H1 (cell line): ENCODE data around the gene GOLGA1. TPM values are rescaled to one million over a fixed set of nuclear protein-coding genes. Genes with fewer than 3 reads are reported as not detected.

Experiments used
- ATF3 ChIP-seq: IDR thresholded peaks from 2 replicates; pipeline ENCODE4 v1.6.1; 2011; ENCODE audit warnings: low read depth, mild to moderate bottlenecking, low read length; ENCODE audit not compliant: insufficient read depth
- CREB1 ChIP-seq: IDR thresholded peaks from 2 replicates; pipeline ENCODE4 v1.6.1; 2012; ENCODE audit warnings: inconsistent platforms
- GABPA ChIP-seq: IDR thresholded peaks from 2 replicates; pipeline ENCODE4 v1.6.1; 2011; ENCODE audit warnings: mild to moderate bottlenecking, low read length, moderate library complexity, borderline replicate concordance; ENCODE audit not compliant: insufficient read depth
- HDAC2 ChIP-seq, 2 experiments: fragments of 300-600 bp in 1 of 2; sonication (generic) in 1 of 2; IDR thresholded peaks; 2 replicates each; pipeline ENCODE4 v1.6.1; 2011 to 2012; ENCODE audit warnings: low read depth in 2 of 2, low read length in 2 of 2, mild to moderate bottlenecking in 2 of 2, moderate library complexity in 2 of 2, borderline replicate concordance in 1 of 2, inconsistent platforms in 1 of 2
- NANOG ChIP-seq: IDR thresholded peaks from 2 replicates; pipeline ENCODE4 v1.6.1; 2011; ENCODE audit warnings: low read length, low read depth, mild to moderate bottlenecking, inconsistent platforms; ENCODE audit not compliant: insufficient read depth, poor library complexity, severe bottlenecking
- POLR2A ChIP-seq, 2 experiments: IDR thresholded peaks; 1 replicate in 1 of 2; 2 replicates in 1 of 2; pipeline ENCODE4 v1.6.1; 2011; ENCODE audit warnings: low read depth in 2 of 2, low read length in 2 of 2, mild to moderate bottlenecking in 2 of 2; ENCODE audit errors: control extremely low read depth in 1 of 2
- POLR2AphosphoS5 ChIP-seq: IDR thresholded peaks from 2 replicates; pipeline ENCODE4 v1.6.1; 2011; ENCODE audit warnings: low read depth, low read length
- RBBP5 ChIP-seq: IDR thresholded peaks from 2 replicates; pipeline ENCODE4 v1.7.1; 2012; ENCODE audit warnings: low read depth, mild to moderate bottlenecking, inconsistent platforms, low read length, moderate library complexity, borderline replicate concordance
- RXRA ChIP-seq: IDR thresholded peaks from 2 replicates; pipeline ENCODE4 v1.6.1; 2011; ENCODE audit warnings: low read depth, mild to moderate bottlenecking, low read length, moderate library complexity; ENCODE audit not compliant: insufficient read depth
- SUZ12 ChIP-seq: fragments of 200-600 bp; sonication (generic); IDR thresholded peaks from 2 replicates; pipeline ENCODE4 v1.6.1; 2012; ENCODE audit warnings: mild to moderate bottlenecking, inconsistent platforms, low read length, moderate library complexity, mixed read lengths
- YY1 ChIP-seq: IDR thresholded peaks from 2 replicates; pipeline ENCODE4 v1.6.1; 2011; ENCODE audit warnings: low read depth, mild to moderate bottlenecking, low read length
- polyA plus RNA-seq, 7 experiments: library from polyadenylated mRNA; depleted of rRNA in 3 of 7; stranded (reverse) in 5 of 7; unstranded in 2 of 7; fragments of >200 nt in 5 of 7; fragments of 200-250 nt in 2 of 7; gene quantifications; 1 replicate in 5 of 7; 2 replicates in 1 of 7; 4 replicates in 1 of 7; pipeline versions ENCODE4 v1.2.1 to v1.2.3, GENCODE V29; 2011 to 2013; ENCODE audit warnings: missing spikeins in 2 of 7, mixed read lengths in 2 of 7
- total RNA-seq: library from RNA; stranded (reverse); fragmentation: NEBNext Ultra II Directional; extraction: Animal tissue kit (Norgen Biotek cat#: 25700); gene quantifications from 2 replicates; pipeline ENCODE4 v1.2.1, GENCODE V29; 2021

The GOLGA1 gene
- total and polyA plus RNA-seq, 2 of the 8 experiments (the other 6 are each of a cell fraction or from before 2014, with no cell fraction given): 4.8 to 6.5 TPM

- no peak for TF ChIP-seq RXRA
- TF ChIP-seq NANOG: no peak
- 0 out of 4 replicates have a peak, but pooled peaks of 1 of the 2 experiments have one; percentile 74 for TF ChIP-seq HDAC2 (IDR thresholded peaks at IDR 0.05; ENCODE audit: borderline replicate concordance in 1 of 2, low read depth in 2 of 2, low read length in 2 of 2)
- TF ChIP-seq POLR2AphosphoS5: no peak
- TF ChIP-seq GABPA: peak; percentile 32; the same call in 1 of the 2 replicates
- TF ChIP-seq RBBP5: no peak
- no peak for TF ChIP-seq SUZ12
- no peak for TF ChIP-seq CREB1
- no peak for TF ChIP-seq POLR2A (IDR thresholded peaks at IDR 0.05; ENCODE audit: control extremely low read depth in 1 of 2, low read depth in 2 of 2, low read length in 2 of 2)
- TF ChIP-seq ATF3: no peak
- TF ChIP-seq YY1: 0 out of 2 replicates have a peak, but pooled peaks have one; percentile 44
- TF ChIP-seq, all 59 proteins: peak for 6
Observed at GRCh38 chr9:124839612-124840299, 101.1 kb downstream of the GOLGA1 start (continued).
